GM21737 (cell line): ENCODE results near the gene DIP2A.

Experiments used
- ATAC-seq: cut with Tn5 transposase; IDR thresholded peaks from one replicate; pipeline ENCODE4 v1.9.1; 2021; ENCODE audit warnings: mild to moderate bottlenecking, moderate library complexity; ENCODE audit not compliant: unreplicated experiment

Gene DIP2A

DNA sequence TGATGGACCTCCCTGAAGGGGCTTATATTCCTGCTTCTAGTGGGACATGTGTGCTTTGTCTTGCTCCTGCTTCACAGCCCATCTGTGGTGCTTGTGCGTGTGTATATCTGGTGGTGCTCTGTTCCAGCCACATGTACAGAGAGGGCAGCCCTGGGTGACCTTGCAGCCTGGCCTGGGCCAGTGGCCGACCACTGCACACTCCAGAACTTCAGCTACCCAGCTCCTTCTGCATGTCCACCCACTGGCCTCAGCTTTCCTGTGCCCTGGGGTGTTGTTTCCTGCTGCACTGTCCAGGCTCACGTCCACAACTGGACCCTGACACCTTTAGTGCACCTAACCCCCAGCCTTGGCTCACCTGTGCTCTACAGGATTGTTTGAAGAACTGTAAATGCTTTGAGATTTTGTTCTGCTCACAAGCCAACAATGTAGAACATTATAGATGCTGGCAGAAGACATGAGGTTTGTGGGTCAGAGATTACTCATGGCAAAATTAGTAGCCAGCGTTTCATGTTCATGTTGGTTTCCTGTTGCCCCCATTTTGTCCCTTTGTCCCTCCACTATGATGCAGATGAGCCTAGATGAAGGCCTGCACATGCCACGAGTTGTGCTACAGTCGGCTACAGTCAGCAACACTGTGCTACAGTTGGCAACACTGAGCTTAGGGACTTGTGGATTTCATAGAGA is 151.5 kb downstream of the DIP2A start:
- no peak for ATAC-seq

DNA sequence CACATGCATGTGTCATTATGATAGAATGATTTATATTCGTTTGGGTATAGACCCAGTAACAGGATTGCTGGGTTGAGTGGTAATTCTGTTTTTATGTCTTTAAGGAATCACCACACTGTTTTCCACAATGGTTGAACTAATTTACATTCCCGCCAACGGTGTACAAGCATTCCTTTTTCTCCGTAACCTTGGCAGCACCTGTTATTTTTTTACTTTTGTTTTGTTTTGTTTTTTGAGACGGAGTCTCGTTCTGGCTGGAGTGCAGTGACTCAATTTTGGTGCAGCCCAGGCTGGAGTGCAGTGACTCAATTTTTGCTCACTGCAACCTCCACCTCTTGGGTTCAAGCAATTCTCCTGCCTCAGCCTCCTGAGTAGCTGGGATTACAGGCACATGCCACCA is 154.7 kb downstream of the DIP2A start:
- ATAC-seq = no peak

DNA sequence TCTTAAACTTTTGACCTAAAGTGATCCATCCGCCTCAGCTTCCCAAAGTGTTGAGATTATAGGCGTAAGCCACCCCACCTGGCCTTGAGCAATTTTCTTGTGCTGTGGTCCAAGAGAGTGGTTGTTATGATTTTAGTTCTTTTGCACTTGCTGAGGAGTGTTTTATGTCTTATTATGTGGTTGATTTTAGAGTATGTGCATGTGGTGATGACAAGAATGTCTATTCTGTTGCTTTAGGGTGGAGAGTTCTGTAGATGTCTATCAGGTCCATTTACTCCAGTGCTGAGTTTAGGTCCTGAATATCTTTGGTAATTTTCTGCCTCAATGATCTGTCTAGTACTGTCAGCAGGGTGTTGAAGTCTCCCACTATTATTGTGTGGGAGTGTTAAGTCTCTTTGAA is 157.4 kb downstream of the DIP2A start:
- no peak for ATAC-seq

DNA sequence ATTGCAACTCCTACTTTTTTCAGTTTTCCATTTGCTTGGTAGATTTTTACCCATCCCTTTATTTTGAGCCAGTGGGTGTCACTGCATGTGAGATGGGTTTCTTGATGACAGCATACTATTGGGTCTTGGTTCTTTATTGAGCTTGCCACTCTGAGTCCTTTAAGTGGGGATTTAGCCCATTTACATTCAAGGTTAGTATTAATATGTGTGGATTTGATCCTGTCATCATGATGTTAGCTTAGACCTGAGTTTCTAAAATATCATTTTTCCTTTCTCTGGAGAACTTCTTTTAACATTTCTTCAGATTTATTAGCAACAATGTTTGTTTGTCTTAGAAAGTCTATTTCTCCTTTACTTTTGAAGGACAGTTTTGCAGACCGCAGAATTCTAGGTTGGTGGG is 158.0 kb downstream of the DIP2A start:
- ATAC-seq = no peak

DNA sequence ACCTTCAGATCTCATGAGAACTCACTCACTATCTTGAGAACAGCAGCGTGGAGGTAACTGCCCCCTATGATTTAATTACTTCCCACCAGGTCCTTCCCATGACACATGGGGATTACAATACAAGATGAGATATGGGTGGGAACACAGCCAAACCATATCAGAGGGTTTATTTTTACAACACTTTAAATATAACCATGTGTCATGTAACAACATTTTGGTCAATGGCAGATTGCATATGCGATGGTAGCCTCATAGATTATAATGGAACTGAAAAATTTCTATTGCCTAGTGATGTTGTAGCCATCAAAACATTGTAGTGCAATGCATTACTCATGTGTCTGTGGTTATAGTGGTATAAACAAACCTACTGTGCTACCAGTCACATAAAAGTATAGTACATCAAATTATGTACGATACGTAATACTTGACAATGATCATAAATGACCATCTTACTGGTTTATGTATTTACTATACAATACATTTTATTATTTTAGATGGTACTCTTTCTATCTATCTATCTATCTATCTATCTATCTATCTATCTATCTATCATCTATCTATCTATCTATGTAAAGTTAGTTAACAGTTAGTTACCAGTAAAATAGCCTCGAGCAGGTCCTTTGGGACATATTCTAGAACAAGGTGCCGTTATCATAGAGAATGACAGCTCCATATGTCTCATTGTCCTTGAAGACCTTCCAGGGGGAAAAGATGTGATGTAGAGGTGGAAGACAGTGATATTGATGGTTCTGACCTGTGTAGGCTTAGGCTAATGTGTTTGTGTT is 158.8 kb downstream of the DIP2A start:
- no peak for ATAC-seq

DNA sequence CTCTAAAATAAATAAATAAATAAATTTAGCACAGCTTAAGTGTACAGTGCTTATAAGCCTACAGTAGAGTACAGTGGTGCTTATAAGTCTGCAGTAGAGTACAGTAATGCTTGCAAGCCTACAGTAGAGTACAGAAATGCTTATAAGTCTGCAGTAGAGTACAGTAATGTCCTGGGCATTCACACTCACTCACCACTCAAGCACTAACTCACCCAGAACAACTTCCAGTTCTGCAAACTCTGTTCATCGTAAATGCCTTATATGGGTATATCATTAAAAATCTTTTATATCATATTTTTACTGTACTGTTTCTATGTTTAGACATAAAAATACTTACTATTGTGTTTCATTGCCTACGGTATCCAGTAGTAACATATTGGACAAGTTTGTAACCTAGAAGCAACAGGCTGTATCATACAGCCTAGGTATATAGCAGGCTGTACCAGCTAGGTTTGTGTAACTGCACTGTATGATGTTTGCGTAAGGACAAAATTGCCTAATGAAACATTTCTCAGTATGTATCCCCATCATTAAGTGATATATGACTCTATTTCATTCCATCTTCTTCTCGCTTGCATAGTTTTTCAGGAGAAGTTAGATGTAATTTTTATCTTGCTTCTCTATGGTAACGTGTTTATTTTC is 160.2 kb downstream of the DIP2A start:
- no peak for ATAC-seq
